GM21447 (cell line): Measurements from ENCODE around the gene TUT7.

ENCODE experiments used
- ATAC-seq: cut with Tn5 transposase; IDR thresholded peaks from one replicate; pipeline ENCODE4 v1.9.1; 2021; ENCODE audit not compliant: unreplicated experiment

TUT7 gene

GRCh38 chr9:86262492-86262891 lies 91.7 kb downstream of the TUT7 start:
- ATAC-seq, result no peak

GRCh38 chr9:86259557-86259956 lies 94.7 kb downstream of the TUT7 start, which contains the start of gene C9orf153:
Gene C9orf153, minus strand, starts transcription at chr9:86259657. Its CDS starts 30,054 bp downstream, at chr9:86229603.
- no peak for ATAC-seq

- no peak for ATAC-seq
These were observed 96.8 kb downstream of the TUT7 start for GRCh38 chr9:86257391-86257790.

- no peak for ATAC-seq
These were observed 97.6 kb downstream of the TUT7 start for GRCh38 chr9:86256653-86257052.

GRCh38 chr9:86253577-86253976 lies 100.6 kb downstream of the TUT7 start:
- ATAC-seq, result no peak

GRCh38 chr9:86252870-86253269 lies 101.3 kb downstream of the TUT7 start:
- ATAC-seq, result no peak

- no peak for ATAC-seq
These were observed 104.1 kb downstream of the TUT7 start for GRCh38 chr9:86250123-86250522.

GRCh38 chr9:86248746-86249145 lies 105.5 kb downstream of the TUT7 start:
- ATAC-seq, result no peak

GRCh38 chr9:86246752-86247161 lies 107.5 kb downstream of the TUT7 start:
- ATAC-seq, result peak; percentile 91

- ATAC-seq, result no peak
These were observed 112.1 kb downstream of the TUT7 start for GRCh38 chr9:86242071-86242470.

- no peak for ATAC-seq
These were observed 113.0 kb downstream of the TUT7 start for GRCh38 chr9:86241216-86241615.

- no peak for ATAC-seq
These were observed 115.1 kb downstream of the TUT7 start for GRCh38 chr9:86238861-86239770.
